Loucy (cell line): ENCODE data around the gene SSBP3.

Source experiments
- H2AFZ ChIP-seq: fragments of 200-600 bp; sonication (generic); 2 replicates; pipeline ENCODE4 v1.6.0; 2016; ENCODE audit warnings: antibody characterized with exemption, mild to moderate bottlenecking, low read length, moderate library complexity
- H3F3A ChIP-seq: fragments of 200-600 bp; 2 replicates; pipeline ENCODE4 v1.6.0; 2016; ENCODE audit warnings: antibody characterized with exemption, low read depth, mild to moderate bottlenecking
- H3K27me3 ChIP-seq: fragments of 200-600 bp; sonication (generic); 2 replicates; pipeline ENCODE4 v1.6.1; 2014; ENCODE audit warnings: low read length, mild to moderate bottlenecking; ENCODE audit not compliant: insufficient read depth, poor library complexity, severe bottlenecking
- H3K36me3 ChIP-seq: fragments of 200-600 bp; sonication (generic); 2 replicates; pipeline ENCODE4 v1.6.1; 2016; ENCODE audit warnings: low read length; ENCODE audit not compliant: insufficient read depth
- H3K4me1 ChIP-seq: fragments of 200-600 bp; sonication (generic); 2 replicates; pipeline ENCODE4 v1.5.1; 2014; ENCODE audit warnings: low read length, mild to moderate bottlenecking; ENCODE audit not compliant: insufficient read depth, poor library complexity, severe bottlenecking
- H3K4me2 ChIP-seq: fragments of 200-600 bp; sonication (generic); 2 replicates; pipeline ENCODE4 v1.6.0; 2014; ENCODE audit warnings: antibody characterized with exemption, low read length, low read depth, mild to moderate bottlenecking; ENCODE audit not compliant: poor library complexity, severe bottlenecking
- H3K4me3 ChIP-seq: fragments of 200-600 bp; sonication (generic); 2 replicates; pipeline ENCODE4 v1.5.1; 2014; ENCODE audit warnings: low read length, mild to moderate bottlenecking, mixed read lengths; ENCODE audit not compliant: poor library complexity, severe bottlenecking
- H3K79me2 ChIP-seq: fragments of 200-600 bp; sonication (generic); 2 replicates; pipeline ENCODE4 v1.6.1; 2014; ENCODE audit warnings: low read length; ENCODE audit not compliant: insufficient read depth
- H3K9ac ChIP-seq: fragments of 200-600 bp; sonication (generic); 2 replicates; pipeline ENCODE4 v1.6.0; 2014; ENCODE audit warnings: mild to moderate bottlenecking, low read depth, low read length, moderate library complexity; ENCODE audit not compliant: poor library complexity, severe bottlenecking
- H3K9me2 ChIP-seq: fragments of 200-600 bp; sonication (generic); replicated peaks from 2 replicates; pipeline ENCODE4 v1.6.1; 2016; ENCODE audit warnings: low read depth, low read length, mixed read lengths
- H3K9me3 ChIP-seq: fragments of 200-600 bp; sonication (generic); 2 replicates; pipeline ENCODE4 v1.6.1; 2014; ENCODE audit warnings: mild to moderate bottlenecking, antibody characterized with exemption, low read length, low read depth; ENCODE audit not compliant: insufficient read depth
- H4K20me1 ChIP-seq: fragments of 200-600 bp; sonication (generic); 2 replicates; pipeline ENCODE4 v1.6.0; 2014; ENCODE audit warnings: antibody characterized with exemption, low read length, mild to moderate bottlenecking; ENCODE audit not compliant: insufficient read depth, poor library complexity, severe bottlenecking
- EZH2phosphoT487 ChIP-seq: fragments of 200-600 bp; IDR thresholded peaks from 2 replicates; pipeline ENCODE4 v1.6.1; 2018; ENCODE audit warnings: antibody characterized with exemption, mild to moderate bottlenecking, moderate library complexity, borderline replicate concordance
- TF ChIP-seq, protein P1 (sequence below): fragments of 200-600 bp; sonication (generic); conservative IDR thresholded peaks from 2 replicates; pipeline ENCODE4 v1.5.1; 2014; ENCODE audit warnings: mild to moderate bottlenecking, antibody characterized with exemption, low read length

The SSBP3 gene

DNA sequence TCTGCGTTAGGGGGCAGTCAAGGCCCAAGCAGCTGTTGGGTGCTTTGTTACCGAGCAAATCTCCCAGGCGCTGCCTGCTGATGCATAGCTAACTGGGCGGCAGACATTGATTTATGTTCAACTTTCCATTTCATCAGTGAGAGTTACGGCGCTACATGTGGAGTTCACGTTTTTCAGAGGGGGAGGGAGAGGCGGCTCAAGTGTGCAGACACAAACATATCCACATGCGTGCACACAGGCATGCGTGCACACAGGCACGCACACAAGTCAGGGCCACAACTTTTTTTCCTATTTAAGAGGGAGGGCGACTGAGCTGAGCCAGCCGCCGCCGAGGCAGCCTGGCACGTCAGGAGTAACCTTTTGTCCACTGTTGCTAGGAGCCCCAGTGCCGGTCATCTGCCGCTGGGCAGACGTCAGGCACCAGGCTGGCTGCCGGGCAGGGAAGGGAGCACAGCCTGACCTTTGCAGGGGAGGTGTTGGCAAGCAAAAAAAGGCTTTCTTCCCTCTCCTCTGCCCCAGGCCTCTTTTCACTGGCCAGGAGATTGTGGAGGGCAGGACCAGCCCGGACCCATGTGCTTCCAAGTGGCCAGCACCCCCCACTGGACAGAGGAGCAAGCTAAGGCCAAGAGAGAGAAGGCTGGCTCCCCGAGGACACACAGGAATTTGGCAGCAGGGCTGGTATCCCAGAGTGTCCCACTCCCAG lies 133.0 kb downstream of the SSBP3 start:
- Histone ChIP-seq H4K20me1 (no peaks in the 10 kb centered on the region), H3K9ac (no peak overlapping the region), H3K4me1 (no peaks in the 10 kb centered on the region), H3K9me2 (no peaks in the 10 kb centered on the region), H3K27me3 (no peaks in the 10 kb centered on the region), H3K4me3 (no peak overlapping the region), H2AFZ (no peak overlapping the region), H3K9me3 (no peaks in the 10 kb centered on the region), H3K4me2 (no peak overlapping the region), H3K79me2 (peaks cover 17% of the 10 kb centered on the region; the same call in 1 of the 2 replicates), H3K36me3 (peaks cover 20% of the 10 kb centered on the region; the same call in 1 of the 2 replicates), H3F3A (no peaks in the 10 kb centered on the region)
- TF ChIP-seq EZH2phosphoT487, result no peak
- TF ChIP-seq, protein P1, sequence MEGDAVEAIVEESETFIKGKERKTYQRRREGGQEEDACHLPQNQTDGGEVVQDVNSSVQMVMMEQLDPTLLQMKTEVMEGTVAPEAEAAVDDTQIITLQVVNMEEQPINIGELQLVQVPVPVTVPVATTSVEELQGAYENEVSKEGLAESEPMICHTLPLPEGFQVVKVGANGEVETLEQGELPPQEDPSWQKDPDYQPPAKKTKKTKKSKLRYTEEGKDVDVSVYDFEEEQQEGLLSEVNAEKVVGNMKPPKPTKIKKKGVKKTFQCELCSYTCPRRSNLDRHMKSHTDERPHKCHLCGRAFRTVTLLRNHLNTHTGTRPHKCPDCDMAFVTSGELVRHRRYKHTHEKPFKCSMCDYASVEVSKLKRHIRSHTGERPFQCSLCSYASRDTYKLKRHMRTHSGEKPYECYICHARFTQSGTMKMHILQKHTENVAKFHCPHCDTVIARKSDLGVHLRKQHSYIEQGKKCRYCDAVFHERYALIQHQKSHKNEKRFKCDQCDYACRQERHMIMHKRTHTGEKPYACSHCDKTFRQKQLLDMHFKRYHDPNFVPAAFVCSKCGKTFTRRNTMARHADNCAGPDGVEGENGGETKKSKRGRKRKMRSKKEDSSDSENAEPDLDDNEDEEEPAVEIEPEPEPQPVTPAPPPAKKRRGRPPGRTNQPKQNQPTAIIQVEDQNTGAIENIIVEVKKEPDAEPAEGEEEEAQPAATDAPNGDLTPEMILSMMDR, result no peak

DNA sequence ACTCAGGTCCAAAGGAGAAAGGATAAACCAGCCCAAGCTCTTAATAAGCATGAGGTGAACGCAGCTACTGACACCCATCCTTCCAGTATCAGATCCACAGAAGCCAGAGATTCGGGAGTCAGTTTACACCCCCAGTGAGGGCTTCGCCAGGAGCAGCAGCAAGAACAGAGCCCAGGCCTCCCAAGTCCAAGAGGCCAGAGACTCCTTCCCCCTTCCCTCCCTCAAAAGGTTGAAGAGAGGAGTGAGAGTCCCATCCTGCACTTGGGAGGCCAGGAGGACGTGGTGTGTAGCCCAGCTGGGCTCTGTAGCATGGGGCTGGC lies 133.5 kb downstream of the SSBP3 start:
- no peaks in the 10 kb centered on the region for H3K9me3 ChIP-seq
- no peak overlapping the region for H3K4me2 ChIP-seq
- no peak overlapping the region for H3K4me3 ChIP-seq
- no peak overlapping the region for H2AFZ ChIP-seq
- H4K20me1 ChIP-seq, result no peaks in the 10 kb centered on the region
- TF ChIP-seq, protein P1, result no peak
- TF ChIP-seq EZH2phosphoT487, result no peak
- H3K36me3 ChIP-seq, result peaks cover 16% of the 10 kb centered on the region; the same call in 1 of the 2 replicates
- H3K9ac ChIP-seq, result no peak overlapping the region
- no peaks in the 10 kb centered on the region for H3K27me3 ChIP-seq
- peaks cover 17% of the 10 kb centered on the region for H3K79me2 ChIP-seq
- H3F3A ChIP-seq, result no peaks in the 10 kb centered on the region
- no peaks in the 10 kb centered on the region for H3K4me1 ChIP-seq
- H3K9me2 ChIP-seq, result no peaks in the 10 kb centered on the region

DNA sequence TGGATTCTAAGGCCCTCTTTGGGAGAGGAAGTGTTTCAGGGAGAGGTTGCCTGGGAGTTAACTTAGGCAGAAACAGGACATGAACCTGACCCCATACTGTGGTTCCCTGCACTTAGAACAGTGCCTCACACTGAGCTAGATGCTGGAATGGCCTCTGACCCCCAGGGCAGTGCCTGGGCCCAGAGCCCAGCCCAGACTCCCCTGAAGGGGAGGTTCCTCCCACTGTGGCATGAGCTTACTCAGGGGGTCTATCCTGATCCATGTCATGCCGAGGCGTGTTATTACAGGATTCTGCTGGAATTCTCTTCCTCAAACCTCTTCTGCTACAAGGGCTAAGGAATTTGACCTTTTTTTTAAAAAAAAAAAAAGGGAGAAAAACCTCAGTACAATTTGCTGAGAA lies 134.1 kb downstream of the SSBP3 start:
- Histone ChIP-seq H3F3A (no peaks in the 10 kb centered on the region), H3K4me2 (no peak overlapping the region), H3K79me2 (peaks cover 17% of the 10 kb centered on the region), H3K9ac (no peak overlapping the region), H2AFZ (no peak overlapping the region), H3K4me3 (no peak overlapping the region), H3K9me3 (no peaks in the 10 kb centered on the region), H3K27me3 (no peaks in the 10 kb centered on the region), H4K20me1 (no peaks in the 10 kb centered on the region), H3K4me1 (no peaks in the 10 kb centered on the region), H3K9me2 (no peaks in the 10 kb centered on the region), H3K36me3 (peaks cover 15% of the 10 kb centered on the region; the same call in 1 of the 2 replicates)
- TF ChIP-seq EZH2phosphoT487, result no peak
- TF ChIP-seq, protein P1, result no peak
